ENCODE data around the gene CBX6.

CBX6 gene

GRCh38 chr22:38828191-38828590, 43.8 kb downstream of the CBX6 start:
- Histone ChIP-seq H3K4me1 (ENCODE audit: control extremely low read depth in 1 of 4, control insufficient read depth in 4 of 4, insufficient read depth in 4 of 4, low read length in 3 of 4) (no peaks in the 10 kb centered on the region), H3K27ac (ENCODE audit: insufficient read depth in 1 of 2, low read depth in 1 of 2, low read length in 2 of 2, poor library complexity in 1 of 2, severe bottlenecking in 2 of 2) (no peak overlapping the region), H3K27me3 (replicated peaks in 2 of 5; ENCODE audit: control insufficient read depth in 4 of 5, insufficient read depth in 5 of 5, low read length in 4 of 5) (peaks cover 0 to 2% (median 0%) of the 10 kb centered on the region in 5 experiments), H3K9me3 (ENCODE audit: control extremely low read depth in 1 of 5, control insufficient read depth in 4 of 5, insufficient read depth in 2 of 5, low read depth in 1 of 5, low read length in 4 of 5) (no peaks in the 10 kb centered on the region), H3K4me3 (ENCODE audit: control insufficient read depth in 1 of 7, extremely low read depth in 1 of 7, insufficient read depth in 4 of 7, low read depth in 2 of 7, low read length in 6 of 7) (no peak overlapping the region), H3K36me3 (ENCODE audit: control insufficient read depth in 4 of 4, insufficient read depth in 4 of 4, low read length in 3 of 4) (no peaks in the 10 kb centered on the region)
- POLR2A ChIA-PET: no interaction called here
- 86% methylated on average over 11 of the region's 11 CpGs for WGBS (ENCODE audit: insufficient coverage)
- no peak for DNase-seq
- CTCF ChIA-PET: interaction anchor here (0.8 to 1.7 kb wide), 4 partner anchors 10 to 174 kb away, joined by 3 to 6 read pairs (median 3); no protein-coding TSS in a partner anchor

GRCh38 chr22:38827510-38827909, 44.5 kb downstream of the CBX6 start:
- Histone ChIP-seq H3K4me3 (ENCODE audit: control insufficient read depth in 1 of 7, extremely low read depth in 1 of 7, insufficient read depth in 4 of 7, low read depth in 2 of 7, low read length in 6 of 7) (no peak overlapping the region), H3K36me3 (ENCODE audit: control insufficient read depth in 4 of 4, insufficient read depth in 4 of 4, low read length in 3 of 4) (no peaks in the 10 kb centered on the region), H3K27ac (ENCODE audit: insufficient read depth in 1 of 2, low read depth in 1 of 2, low read length in 2 of 2, poor library complexity in 1 of 2, severe bottlenecking in 2 of 2) (no peak overlapping the region), H3K9me3 (ENCODE audit: control extremely low read depth in 1 of 5, control insufficient read depth in 4 of 5, insufficient read depth in 2 of 5, low read depth in 1 of 5, low read length in 4 of 5) (no peaks in the 10 kb centered on the region), H3K27me3 (replicated peaks in 2 of 5; ENCODE audit: control insufficient read depth in 4 of 5, insufficient read depth in 5 of 5, low read length in 4 of 5) (peaks cover 0 to 2% (median 0%) of the 10 kb centered on the region in 5 experiments), H3K4me1 (ENCODE audit: control extremely low read depth in 1 of 4, control insufficient read depth in 4 of 4, insufficient read depth in 4 of 4, low read length in 3 of 4) (no peaks in the 10 kb centered on the region)
- POLR2A ChIA-PET: no interaction called here
- no peak for DNase-seq
- CTCF ChIA-PET: interaction anchor here (0.5 to 1.7 kb wide), 4 partner anchors 10 to 42 kb away, joined by 3 to 6 read pairs (median 4); no protein-coding TSS in a partner anchor

GRCh38 chr22:38826801-38827200, 45.2 kb downstream of the CBX6 start:
- POLR2A ChIA-PET: no interaction called here
- H3K9me3 ChIP-seq (ENCODE audit: control extremely low read depth in 1 of 5, control insufficient read depth in 4 of 5, insufficient read depth in 2 of 5, low read depth in 1 of 5, low read length in 4 of 5): no peaks in the 10 kb centered on the region
- no peak for DNase-seq
- H3K27ac ChIP-seq (ENCODE audit: insufficient read depth in 1 of 2, low read depth in 1 of 2, low read length in 2 of 2, poor library complexity in 1 of 2, severe bottlenecking in 2 of 2): no peak overlapping the region
- no peaks in the 10 kb centered on the region for H3K4me1 ChIP-seq (ENCODE audit: control extremely low read depth in 1 of 4, control insufficient read depth in 4 of 4, insufficient read depth in 4 of 4, low read length in 3 of 4)
- H3K36me3 ChIP-seq (ENCODE audit: control insufficient read depth in 4 of 4, insufficient read depth in 4 of 4, low read length in 3 of 4): no peaks in the 10 kb centered on the region
- H3K27me3 ChIP-seq (replicated peaks in 2 of 5; ENCODE audit: control insufficient read depth in 4 of 5, insufficient read depth in 5 of 5, low read length in 4 of 5): peaks cover 0 to 2% (median 0%) of the 10 kb centered on the region in 5 experiments
- no peak overlapping the region for H3K4me3 ChIP-seq (ENCODE audit: control insufficient read depth in 1 of 7, extremely low read depth in 1 of 7, insufficient read depth in 4 of 7, low read depth in 2 of 7, low read length in 6 of 7)
- CTCF ChIA-PET: interaction anchor here (1.2 to 2.2 kb wide), 3 partner anchors 10 to 57 kb away, joined by 3 to 8 read pairs (median 4); no protein-coding TSS in a partner anchor
- WGBS (ENCODE audit: insufficient coverage): 100% methylated on average over 1 of the region's 5 CpGs

GRCh38 chr22:38826386-38826785, 45.6 kb downstream of the CBX6 start:
- Histone ChIP-seq H3K4me3 (ENCODE audit: control insufficient read depth in 1 of 7, extremely low read depth in 1 of 7, insufficient read depth in 4 of 7, low read depth in 2 of 7, low read length in 6 of 7) (no peak overlapping the region), H3K9me3 (ENCODE audit: control extremely low read depth in 1 of 5, control insufficient read depth in 4 of 5, insufficient read depth in 2 of 5, low read depth in 1 of 5, low read length in 4 of 5) (no peaks in the 10 kb centered on the region), H3K27me3 (replicated peaks in 2 of 5; ENCODE audit: control insufficient read depth in 4 of 5, insufficient read depth in 5 of 5, low read length in 4 of 5) (peaks cover 0 to 2% (median 0%) of the 10 kb centered on the region in 5 experiments), H3K4me1 (ENCODE audit: control extremely low read depth in 1 of 4, control insufficient read depth in 4 of 4, insufficient read depth in 4 of 4, low read length in 3 of 4) (no peaks in the 10 kb centered on the region), H3K27ac (ENCODE audit: insufficient read depth in 1 of 2, low read depth in 1 of 2, low read length in 2 of 2, poor library complexity in 1 of 2, severe bottlenecking in 2 of 2) (no peak overlapping the region), H3K36me3 (ENCODE audit: control insufficient read depth in 4 of 4, insufficient read depth in 4 of 4, low read length in 3 of 4) (no peaks in the 10 kb centered on the region)
- WGBS (ENCODE audit: insufficient coverage): 86% methylated on average over 12 of the region's 16 CpGs
- CTCF ChIA-PET: interaction anchor here (1.4 to 2.2 kb wide), 3 partner anchors 8 to 57 kb away, joined by 3 to 8 read pairs (median 4); no protein-coding TSS in a partner anchor
- DNase-seq: no peak
- POLR2A ChIA-PET: no interaction called here

- no peaks in the 10 kb centered on the region for H3K9me3 ChIP-seq (ENCODE audit: control extremely low read depth in 1 of 5, control insufficient read depth in 4 of 5, insufficient read depth in 2 of 5, low read depth in 1 of 5, low read length in 4 of 5)
- WGBS (ENCODE audit: insufficient coverage): 25% methylated on average over 2 of the region's 4 CpGs
- H3K4me1 ChIP-seq (ENCODE audit: control extremely low read depth in 1 of 4, control insufficient read depth in 4 of 4, insufficient read depth in 4 of 4, low read length in 3 of 4): no peaks in the 10 kb centered on the region
- H3K4me3 ChIP-seq (ENCODE audit: control insufficient read depth in 1 of 7, extremely low read depth in 1 of 7, insufficient read depth in 4 of 7, low read depth in 2 of 7, low read length in 6 of 7): no peak overlapping the region
- ChIA-PET POLR2A (no interaction called here), CTCF (interaction anchor here (0.6 to 2.2 kb wide), 5 partner anchors 9 to 481 kb away, joined by 3 to 8 read pairs (median 3); no protein-coding TSS in a partner anchor)
- H3K36me3 ChIP-seq (ENCODE audit: control insufficient read depth in 4 of 4, insufficient read depth in 4 of 4, low read length in 3 of 4): no peaks in the 10 kb centered on the region
- no peaks in the 10 kb centered on the region for H3K27me3 ChIP-seq (replicated peaks in 2 of 5; ENCODE audit: control insufficient read depth in 4 of 5, insufficient read depth in 5 of 5, low read length in 4 of 5)
- peak; percentile 78 to 92 (median 89) for DNase-seq
- no peak overlapping the region for H3K27ac ChIP-seq (ENCODE audit: insufficient read depth in 1 of 2, low read depth in 1 of 2, low read length in 2 of 2, poor library complexity in 1 of 2, severe bottlenecking in 2 of 2)
Observed at GRCh38 chr22:38824585-38824984, 47.4 kb downstream of the CBX6 start.

GRCh38 chr22:38823637-38824036, 48.4 kb downstream of the CBX6 start:
- CTCF ChIA-PET: interaction anchor here (1.2 kb wide), 1 partner anchor 482 kb away, joined by 3 read pairs; no protein-coding TSS in a partner anchor
- no peaks in the 10 kb centered on the region for H3K9me3 ChIP-seq (ENCODE audit: control extremely low read depth in 1 of 5, control insufficient read depth in 4 of 5, insufficient read depth in 2 of 5, low read depth in 1 of 5, low read length in 4 of 5)
- no peak overlapping the region for H3K27ac ChIP-seq (ENCODE audit: insufficient read depth in 1 of 2, low read depth in 1 of 2, low read length in 2 of 2, poor library complexity in 1 of 2, severe bottlenecking in 2 of 2)
- H3K4me3 ChIP-seq (ENCODE audit: control insufficient read depth in 1 of 7, extremely low read depth in 1 of 7, insufficient read depth in 4 of 7, low read depth in 2 of 7, low read length in 6 of 7): no peak overlapping the region
- H3K27me3 ChIP-seq (replicated peaks in 2 of 5; ENCODE audit: control insufficient read depth in 4 of 5, insufficient read depth in 5 of 5, low read length in 4 of 5): no peaks in the 10 kb centered on the region
- POLR2A ChIA-PET: interaction anchor here (0.6 kb wide), 2 partner anchors 14 to 15 kb away, joined by 4 to 7 read pairs; no protein-coding TSS in a partner anchor
- DNase-seq: no peak
- H3K4me1 ChIP-seq (ENCODE audit: control extremely low read depth in 1 of 4, control insufficient read depth in 4 of 4, insufficient read depth in 4 of 4, low read length in 3 of 4): no peaks in the 10 kb centered on the region
- H3K36me3 ChIP-seq (ENCODE audit: control insufficient read depth in 4 of 4, insufficient read depth in 4 of 4, low read length in 3 of 4): no peaks in the 10 kb centered on the region
- no CpG with 5 or more reads among the region's 2 CpGs for WGBS (ENCODE audit: insufficient coverage)

- Histone ChIP-seq H3K9me3 (ENCODE audit: control extremely low read depth in 1 of 5, control insufficient read depth in 4 of 5, insufficient read depth in 2 of 5, low read depth in 1 of 5, low read length in 4 of 5) (no peaks in the 10 kb centered on the region), H3K27me3 (replicated peaks in 2 of 5; ENCODE audit: control insufficient read depth in 4 of 5, insufficient read depth in 5 of 5, low read length in 4 of 5) (no peaks in the 10 kb centered on the region), H3K4me3 (ENCODE audit: control insufficient read depth in 1 of 7, extremely low read depth in 1 of 7, insufficient read depth in 4 of 7, low read depth in 2 of 7, low read length in 6 of 7) (no peak overlapping the region), H3K36me3 (ENCODE audit: control insufficient read depth in 4 of 4, insufficient read depth in 4 of 4, low read length in 3 of 4) (no peaks in the 10 kb centered on the region), H3K4me1 (ENCODE audit: control extremely low read depth in 1 of 4, control insufficient read depth in 4 of 4, insufficient read depth in 4 of 4, low read length in 3 of 4) (no peaks in the 10 kb centered on the region), H3K27ac (ENCODE audit: insufficient read depth in 1 of 2, low read depth in 1 of 2, low read length in 2 of 2, poor library complexity in 1 of 2, severe bottlenecking in 2 of 2) (no peak overlapping the region)
- POLR2A ChIA-PET: interaction anchor here (0.6 kb wide), 1 partner anchor 14 kb away, joined by 4 read pairs; no protein-coding TSS in a partner anchor
- CTCF ChIA-PET: interaction anchor here (1.2 kb wide), 1 partner anchor 482 kb away, joined by 3 read pairs; no protein-coding TSS in a partner anchor
- WGBS (ENCODE audit: insufficient coverage): 92% methylated on average over 2 of the region's 4 CpGs
- no peak for DNase-seq
Observed at GRCh38 chr22:38823076-38823475, 48.9 kb downstream of the CBX6 start.

All from common myeloid progenitor, CD34-positive (primary cell).